NB4 (cell line): ENCODE measurements around the gene FAM120B.

Source experiments
- CTCF ChIP-seq: IDR thresholded peaks from one replicate; pipeline ENCODE4 v1.5.1; 2012; ENCODE audit warnings: low read depth, low read length
- POLR2A ChIP-seq: IDR thresholded peaks from 2 replicates; pipeline ENCODE4 v1.6.1; 2011; ENCODE audit warnings: mild to moderate bottlenecking; ENCODE audit not compliant: insufficient read length; ENCODE audit errors: extremely low read depth

- TF ChIP-seq CTCF (no peak), POLR2A (no peak)
Observed at GRCh38 chr6:170445487-170445886, 138.9 kb downstream of the FAM120B start.
